GM12872 (cell line): Measurements from ENCODE around the gene DGKG.

Source experiments
- CTCF ChIP-seq: IDR thresholded peaks from 3 replicates; pipeline ENCODE4 v1.5.1; 2011; ENCODE audit warnings: low read depth, mild to moderate bottlenecking, low read length, moderate library complexity; ENCODE audit not compliant: insufficient read depth

DGKG gene

GRCh38 chr3:186315581-186316354 lies 46.3 kb downstream of the DGKG start:
- TF ChIP-seq CTCF: no peak

- TF ChIP-seq CTCF: no peak
Observed at GRCh38 chr3:186314896-186315295, 47.1 kb downstream of the DGKG start.

GRCh38 chr3:186311441-186311840 lies 50.6 kb downstream of the DGKG start:
- TF ChIP-seq CTCF: no peak

- no peak for TF ChIP-seq CTCF
Observed at GRCh38 chr3:186308549-186308948, 53.5 kb downstream of the DGKG start.

GRCh38 chr3:186307594-186308221 lies 54.3 kb downstream of the DGKG start:
- no peak for TF ChIP-seq CTCF

- no peak for TF ChIP-seq CTCF
Observed at GRCh38 chr3:186305286-186305685, 56.7 kb downstream of the DGKG start.

GRCh38 chr3:186303965-186304364 lies 58.1 kb downstream of the DGKG start:
- TF ChIP-seq CTCF: no peak
